ENCODE data around the gene TBX1. TPM values are rescaled to one million over a fixed set of nuclear protein-coding genes. Genes with fewer than 3 reads are reported as not detected.

Gene TBX1
- total RNA-seq, 3 donors from 2014 or later, result 0.96 to 9.2 (median 2.9) TPM

DNA sequence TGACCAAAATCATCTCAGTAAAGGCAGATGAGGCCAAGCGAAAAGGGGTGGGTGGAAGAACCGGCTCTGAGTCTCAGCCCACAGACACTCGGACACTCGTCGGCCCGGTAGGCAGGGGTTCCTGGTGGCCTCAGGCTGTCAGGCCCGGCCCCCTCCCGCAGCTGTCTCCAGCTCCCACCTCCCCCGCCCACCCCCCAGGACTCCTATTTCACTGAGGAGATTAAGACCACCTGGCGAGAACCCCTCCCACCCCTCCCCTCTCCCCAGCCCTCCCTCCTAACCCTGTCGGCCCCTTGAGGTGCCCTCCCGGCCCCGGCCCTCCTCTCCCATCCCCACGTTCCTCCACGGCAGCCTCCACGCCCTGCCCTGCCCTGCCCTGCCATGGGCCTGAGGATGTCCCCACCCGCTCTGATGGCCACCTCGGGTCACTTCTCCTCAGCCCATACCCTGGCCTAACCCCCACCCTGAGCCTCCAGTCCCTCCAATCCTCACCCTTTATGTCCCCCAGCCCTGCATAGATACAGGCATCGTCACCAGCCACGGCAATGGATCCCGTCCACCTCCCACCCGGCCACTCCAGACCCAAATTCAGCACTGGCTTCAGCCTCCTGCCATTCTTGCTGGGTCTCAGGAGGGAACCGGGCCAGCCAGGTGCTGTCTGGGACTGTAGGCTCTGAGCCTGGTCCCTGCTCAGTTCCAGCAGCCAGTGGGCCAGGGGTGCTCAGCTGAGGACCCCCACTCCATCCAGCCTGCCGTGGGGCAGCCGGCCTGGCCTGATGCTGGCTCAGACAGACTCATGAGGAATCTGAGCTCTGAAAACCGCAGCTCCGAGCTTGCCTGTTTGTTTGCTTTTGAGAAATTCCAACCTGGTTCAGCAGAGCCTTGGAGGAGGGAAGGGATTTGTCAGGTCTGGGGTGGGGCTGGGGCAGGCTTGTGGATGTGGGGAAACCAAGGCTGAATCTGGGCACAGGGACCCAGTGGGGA is 9.8 kb upstream of the TBX1 start:
- peak overlapping the region in 1 of 2 donors; percentile 63 for H3K27ac ChIP-seq
- H3K36me3 ChIP-seq, result no peaks in the 10 kb centered on the region
- peaks cover 9 to 29% of the 10 kb centered on the region in 2 donors for H3K27me3 ChIP-seq
- H3K4me1 ChIP-seq, result peaks cover 0 to 9% of the 10 kb centered on the region in 2 donors
- intact Hi-C loops (cut with DNase I; ENCODE audit: low total_unique reads), result no loop called here
- no peaks in the 10 kb centered on the region for H3K9me3 ChIP-seq
- no peak for DNase-seq (ENCODE audit: low spot score in 2 of 2)
- H3K4me3 ChIP-seq, result no peak overlapping the region
- TF ChIP-seq, protein P1, sequence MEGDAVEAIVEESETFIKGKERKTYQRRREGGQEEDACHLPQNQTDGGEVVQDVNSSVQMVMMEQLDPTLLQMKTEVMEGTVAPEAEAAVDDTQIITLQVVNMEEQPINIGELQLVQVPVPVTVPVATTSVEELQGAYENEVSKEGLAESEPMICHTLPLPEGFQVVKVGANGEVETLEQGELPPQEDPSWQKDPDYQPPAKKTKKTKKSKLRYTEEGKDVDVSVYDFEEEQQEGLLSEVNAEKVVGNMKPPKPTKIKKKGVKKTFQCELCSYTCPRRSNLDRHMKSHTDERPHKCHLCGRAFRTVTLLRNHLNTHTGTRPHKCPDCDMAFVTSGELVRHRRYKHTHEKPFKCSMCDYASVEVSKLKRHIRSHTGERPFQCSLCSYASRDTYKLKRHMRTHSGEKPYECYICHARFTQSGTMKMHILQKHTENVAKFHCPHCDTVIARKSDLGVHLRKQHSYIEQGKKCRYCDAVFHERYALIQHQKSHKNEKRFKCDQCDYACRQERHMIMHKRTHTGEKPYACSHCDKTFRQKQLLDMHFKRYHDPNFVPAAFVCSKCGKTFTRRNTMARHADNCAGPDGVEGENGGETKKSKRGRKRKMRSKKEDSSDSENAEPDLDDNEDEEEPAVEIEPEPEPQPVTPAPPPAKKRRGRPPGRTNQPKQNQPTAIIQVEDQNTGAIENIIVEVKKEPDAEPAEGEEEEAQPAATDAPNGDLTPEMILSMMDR (IDR thresholded peaks at IDR 0.05), result no peak
- no peak for TF ChIP-seq POLR2AphosphoS5 (IDR thresholded peaks at IDR 0.05)
- no peak for TF ChIP-seq POLR2A (IDR thresholded peaks at IDR 0.05)

DNA sequence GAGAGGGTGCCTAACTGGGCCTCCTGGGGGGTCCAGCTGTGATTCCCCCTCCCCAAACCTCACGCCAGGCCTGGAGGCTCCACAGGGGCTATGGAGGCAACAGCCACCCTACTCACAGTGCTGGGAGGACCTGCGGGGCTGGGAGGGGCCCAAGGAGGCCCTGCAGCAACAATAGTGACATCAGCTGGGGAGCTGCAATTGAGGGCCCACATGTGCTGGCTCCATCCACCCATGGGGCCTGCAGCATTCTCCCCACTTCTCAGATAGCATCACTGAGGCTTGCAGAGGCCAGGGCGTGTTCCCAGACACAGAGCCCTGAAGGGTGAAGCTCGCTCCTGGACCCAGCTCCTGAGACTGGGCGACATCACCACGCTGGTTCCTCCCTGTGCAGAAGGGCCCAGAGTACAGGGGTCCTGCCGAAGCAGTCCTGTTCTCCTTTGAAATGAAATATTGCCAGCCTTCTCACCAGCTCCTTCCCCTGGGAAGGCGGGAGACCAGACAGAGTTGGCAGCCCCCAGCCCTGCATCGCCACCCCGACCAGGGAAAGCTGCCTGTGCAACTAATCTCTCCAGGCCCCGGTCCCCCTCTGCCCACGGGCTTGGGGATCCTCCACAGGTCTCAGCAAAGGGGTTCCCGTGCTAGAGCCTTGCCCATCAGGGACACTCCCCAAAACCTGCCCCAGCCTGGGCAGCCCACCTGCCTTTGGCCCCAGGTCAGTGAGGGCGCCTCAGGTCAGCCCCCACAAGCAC is 8.9 kb upstream of the TBX1 start:
- TF ChIP-seq, protein P1 (IDR thresholded peaks at IDR 0.05), result no peak
- TF ChIP-seq POLR2A (IDR thresholded peaks at IDR 0.05) (no peak), POLR2AphosphoS5 (IDR thresholded peaks at IDR 0.05) (no peak)
- DNase-seq (ENCODE audit: low spot score in 2 of 2), result no peak
- no peaks in the 10 kb centered on the region for H3K36me3 ChIP-seq
- H3K9me3 ChIP-seq, result no peaks in the 10 kb centered on the region
- peaks cover 9 to 38% of the 10 kb centered on the region in 2 donors for H3K27me3 ChIP-seq
- no peak overlapping the region for H3K4me3 ChIP-seq
- intact Hi-C loops (cut with DNase I; ENCODE audit: low total_unique reads), result no loop called here
- peaks cover 5 to 9% of the 10 kb centered on the region in 2 donors for H3K4me1 ChIP-seq
- H3K27ac ChIP-seq, result peak overlapping the region in 1 of 2 donors; percentile 63

DNA sequence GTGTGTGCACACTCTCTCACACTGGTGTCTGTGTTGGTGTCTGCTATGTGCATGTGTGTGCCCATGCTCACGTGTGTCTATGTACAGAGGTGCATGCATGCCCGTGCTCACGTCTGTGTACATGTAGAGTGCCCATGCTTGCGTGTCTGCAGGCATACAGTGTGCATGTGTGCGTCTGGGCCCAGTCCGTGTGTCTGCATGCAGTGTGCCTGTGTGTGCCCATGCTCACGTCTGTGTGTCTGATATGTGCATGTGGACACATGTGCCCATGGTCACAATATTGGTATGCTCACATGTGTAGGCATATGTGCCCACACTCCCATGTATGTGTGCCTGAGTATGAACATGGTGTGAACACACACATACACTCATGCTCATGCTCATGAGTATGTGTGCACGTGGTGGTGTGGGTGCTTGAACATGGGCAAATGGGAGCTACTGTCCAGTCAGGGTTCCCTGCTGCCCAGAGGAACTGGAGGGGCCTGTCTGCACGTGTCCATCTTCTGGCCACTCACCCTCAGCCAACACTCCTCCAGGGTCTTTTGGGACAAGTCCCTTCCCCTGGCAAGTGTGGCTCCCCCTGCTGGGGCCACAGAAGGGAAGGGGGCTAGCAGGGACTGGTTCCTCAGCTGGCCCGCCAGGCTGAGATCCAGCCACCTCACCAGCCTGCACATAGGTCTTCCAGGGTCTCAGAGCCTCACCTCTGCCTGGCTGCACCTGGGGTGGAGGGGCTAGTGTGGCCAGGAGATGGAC is 7.3 kb upstream of the TBX1 start:
- H3K4me3 ChIP-seq, result no peak overlapping the region
- peaks cover 9 to 42% of the 10 kb centered on the region in 2 donors for H3K27me3 ChIP-seq
- intact Hi-C loops (cut with DNase I; ENCODE audit: low total_unique reads), result no loop called here
- no peaks in the 10 kb centered on the region for H3K36me3 ChIP-seq
- H3K4me1 ChIP-seq, result peaks cover 5 to 12% of the 10 kb centered on the region in 2 donors
- TF ChIP-seq, protein P1 (IDR thresholded peaks at IDR 0.05), result no peak
- no peak for DNase-seq (ENCODE audit: low spot score in 2 of 2)
- H3K9me3 ChIP-seq, result no peaks in the 10 kb centered on the region
- no peak overlapping the region for H3K27ac ChIP-seq

DNA sequence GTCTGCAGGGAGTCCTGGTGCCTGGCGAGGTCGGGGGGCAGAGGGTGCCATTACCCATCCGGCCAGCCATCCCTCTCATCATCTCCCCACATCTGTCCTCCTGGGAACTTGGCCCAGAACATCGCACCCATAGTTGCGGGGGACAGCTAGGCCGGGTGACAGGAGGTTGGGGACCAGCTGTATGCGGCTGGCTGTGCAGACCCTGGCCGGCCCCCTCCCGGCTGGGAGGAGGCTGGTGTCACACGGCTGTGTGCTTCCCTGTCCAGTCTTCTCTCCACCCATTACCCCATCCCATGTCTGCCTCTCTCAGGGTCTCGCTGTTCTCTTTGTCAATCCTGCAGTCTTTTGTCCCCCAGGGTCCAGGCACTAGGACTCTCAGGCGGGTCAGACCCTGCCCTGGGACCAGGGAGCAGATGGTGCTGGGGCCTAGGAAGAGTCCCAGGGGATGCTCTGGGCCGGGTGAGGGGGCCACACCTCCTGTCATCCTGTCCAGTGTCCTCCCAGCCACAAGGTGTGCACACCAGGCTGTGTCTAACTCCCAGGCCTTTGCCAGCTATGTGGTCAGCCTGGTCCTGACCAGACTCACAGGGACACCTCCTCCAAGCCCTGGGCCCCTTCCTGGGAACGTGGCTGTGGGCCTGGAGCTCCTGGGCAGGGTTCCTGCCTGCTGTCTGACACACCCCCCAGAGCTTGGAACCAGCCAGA is 6.4 kb upstream of the TBX1 start:
- Histone ChIP-seq H3K27ac (no peak overlapping the region), H3K36me3 (no peaks in the 10 kb centered on the region), H3K27me3 (peaks cover 9 to 45% of the 10 kb centered on the region in 2 donors), H3K4me3 (no peak overlapping the region), H3K4me1 (peaks cover 5 to 12% of the 10 kb centered on the region in 2 donors), H3K9me3 (no peaks in the 10 kb centered on the region)
- no peak for DNase-seq (ENCODE audit: low spot score in 2 of 2)
- intact Hi-C loops (cut with DNase I; ENCODE audit: low total_unique reads), result no loop called here
- TF ChIP-seq POLR2AphosphoS5 (IDR thresholded peaks at IDR 0.05) (no peak), POLR2A (IDR thresholded peaks at IDR 0.05) (no peak)
- TF ChIP-seq, protein P1 (IDR thresholded peaks at IDR 0.05), result no peak
